GM19455 (cell line): ENCODE results near the gene NKPD1.

Experiments
- ATAC-seq: cut with Tn5 transposase; IDR thresholded peaks from one replicate; pipeline ENCODE4 v1.9.1; 2021; ENCODE audit not compliant: unreplicated experiment

NKPD1 gene

GRCh38 chr19:45156751-45157150, 4.0 kb downstream of the NKPD1 start:
- ATAC-seq, result no peak

GRCh38 chr19:45156011-45156630, 4.7 kb downstream of the NKPD1 start:
- no peak for ATAC-seq

GRCh38 chr19:45154064-45154827, 6.5 kb downstream of the NKPD1 start:
- no peak for ATAC-seq

- no peak for ATAC-seq
Measured at GRCh38 chr19:45153339-45154063, 7.3 kb downstream of the NKPD1 start.

- no peak for ATAC-seq
Measured at GRCh38 chr19:45152504-45153338, 8.1 kb downstream of the NKPD1 start.

GRCh38 chr19:45151821-45152503, 8.8 kb downstream of the NKPD1 start:
- ATAC-seq, result no peak

- no peak for ATAC-seq
Measured at GRCh38 chr19:45151320-45151719, 9.5 kb downstream of the NKPD1 start.

GRCh38 chr19:45150751-45151281, 10.0 kb downstream of the NKPD1 start:
- no peak for ATAC-seq

GRCh38 chr19:45150180-45150579, 10.6 kb downstream of the NKPD1 start:
- no peak for ATAC-seq

- ATAC-seq, result no peak
Measured at GRCh38 chr19:45149129-45149528, 11.7 kb downstream of the NKPD1 start.

GRCh38 chr19:45147835-45148676, 12.7 kb downstream of the NKPD1 start:
- ATAC-seq, result no peak

- no peak for ATAC-seq
Measured at GRCh38 chr19:45146741-45147205, 14.0 kb downstream of the NKPD1 start.

- no peak for ATAC-seq
Measured at GRCh38 chr19:45146251-45146650, 14.5 kb downstream of the NKPD1 start.

GRCh38 chr19:45145270-45146189, 15.3 kb downstream of the NKPD1 start:
- ATAC-seq, result no peak

- no peak for ATAC-seq
Measured at GRCh38 chr19:45144431-45145269, 16.1 kb downstream of the NKPD1 start.

- no peak for ATAC-seq
Measured at GRCh38 chr19:45142726-45143110, 18.1 kb downstream of the NKPD1 start.

- ATAC-seq, result no peak
Measured at GRCh38 chr19:45142016-45142725, 18.6 kb downstream of the NKPD1 start.
